Hematopoietic multipotent progenitor cell (in vitro differentiated cells): ENCODE measurements around the gene ENTPD7. TPM values are rescaled to one million over a fixed set of nuclear protein-coding genes. Genes with fewer than 3 reads are reported as not detected.
"Not testable (repeated sequence)": the region's sequence is repeated elsewhere in the genome, so short reads cannot be mapped to it uniquely, and the experiment has no call there.

ENCODE experiments used
- DNase-seq, 3 donors: peaks; one replicate each; pipeline ENCODE4 v3.0.0-alpha.2; 2011 to 2015; ENCODE audit warnings: low read depth in 2 of 3, low spot score in 2 of 3
- small RNA-seq: library from RNA; depleted of rRNA; stranded (forward); fragments of <200 nt; gene quantifications from one replicate; pipeline ENCODE3, GENCODE V24; 2012
- total RNA-seq: library from RNA; depleted of rRNA; stranded (reverse); fragments of >200 nt; gene quantifications from one replicate; pipeline ENCODE4 v1.2.3, GENCODE V29; 2012

Gene ENTPD7
- total RNA-seq, 1 donor: 9.2 TPM

DNA sequence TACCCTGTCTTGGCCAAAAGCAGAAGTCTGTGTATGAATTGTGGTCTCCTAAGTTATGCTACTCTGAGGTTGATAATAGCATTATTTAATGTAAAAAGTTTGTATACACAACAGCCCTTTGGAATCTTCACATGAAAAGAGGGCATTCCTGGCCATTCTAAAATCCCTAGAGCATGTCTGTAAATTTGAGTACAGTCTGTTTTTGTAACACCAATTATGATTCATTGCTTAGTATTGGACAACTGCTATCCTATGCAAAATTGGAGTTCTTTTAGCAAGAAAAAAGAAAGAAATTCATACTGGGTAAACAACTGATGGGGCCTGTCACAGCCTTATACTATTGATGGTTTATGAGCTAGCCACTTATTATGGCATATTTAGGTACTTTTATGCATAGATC lies 82.9 kb downstream of the ENTPD7 start:
- DNase-seq: no peak

- no peak for DNase-seq
These were observed 83.4 kb downstream of the ENTPD7 start for GRCh38 chr10:99742701-99743100.

DNA sequence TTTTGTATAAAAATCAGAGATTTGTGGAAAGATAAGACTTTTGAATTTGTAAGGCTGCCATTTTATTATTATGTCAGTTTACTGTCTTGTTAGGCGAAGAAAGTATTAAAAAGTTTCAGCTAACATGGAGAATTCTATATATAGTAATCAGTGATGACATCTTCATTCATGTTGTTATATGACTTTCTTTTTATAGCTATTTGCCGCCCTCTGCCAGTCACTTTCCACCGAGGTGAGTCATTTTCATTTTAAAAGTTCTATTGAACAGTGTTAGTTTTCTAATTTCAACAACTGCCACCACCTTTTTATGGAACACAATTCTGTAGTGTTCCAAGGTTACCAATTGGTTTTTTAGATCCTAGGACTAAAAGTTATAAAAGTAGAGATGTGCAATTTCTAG lies 84.5 kb downstream of the ENTPD7 start:
- no peak for DNase-seq

GRCh38 chr10:99746166-99746565 lies 86.9 kb downstream of the ENTPD7 start:
- DNase-seq: not testable (repeated sequence)

DNA sequence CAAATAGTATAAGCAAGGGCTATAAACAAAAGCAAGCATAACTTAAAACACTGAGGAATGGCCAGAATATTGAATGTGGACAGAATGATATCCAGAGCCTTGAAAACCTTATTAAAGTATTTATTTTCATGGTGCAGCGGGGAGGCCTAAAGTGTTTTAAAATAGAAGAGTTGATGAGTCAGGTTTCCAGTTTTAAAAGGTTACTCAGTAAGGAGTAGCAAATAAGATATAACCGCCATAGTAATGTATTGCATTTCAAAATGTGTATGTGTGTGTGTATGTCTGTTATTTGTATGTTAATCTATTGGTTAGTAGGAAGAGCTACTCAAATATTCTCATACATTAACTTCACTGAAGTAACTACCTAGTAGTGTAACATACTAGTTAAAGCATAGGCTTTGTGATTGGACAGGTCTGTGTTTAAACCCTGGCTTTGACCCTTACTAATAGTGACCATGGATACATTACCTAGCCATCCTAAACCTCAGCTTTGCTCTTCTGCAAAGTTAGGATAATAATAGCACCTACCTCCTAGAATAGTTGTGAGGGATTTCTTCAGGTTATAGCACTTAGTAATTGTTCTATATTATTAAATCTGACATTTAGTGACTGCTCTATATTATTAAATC lies 89.6 kb downstream of the ENTPD7 start:
- no peak for DNase-seq

- DNase-seq: no peak
These were observed 91.3 kb downstream of the ENTPD7 start for GRCh38 chr10:99750641-99751040.

GRCh38 chr10:99754670-99755069 lies 95.4 kb downstream of the ENTPD7 start:
- DNase-seq: no peak

Small RNA genes within 50 kb of the gene (small RNA-seq; reads per million reads assigned to genes)
- gene AL133353.1: not detected

Other genes with a start within 250 kb of the ENTPD7 start
- gene GOT1, start 228.9 kb upstream of the ENTPD7 start, total RNA-seq: 14.0 TPM
- gene NKX2-3, start 126.6 kb upstream of the ENTPD7 start, total RNA-seq: 15.1 TPM
- gene SLC25A28, start 39.1 kb upstream of the ENTPD7 start, total RNA-seq: 53.1 TPM
- gene COX15, start 72.6 kb downstream of the ENTPD7 start, total RNA-seq: 34.7 TPM
- 16.2 TPM for gene CUTC, start 72.7 kb downstream of the ENTPD7 start, total RNA-seq
- gene ABCC2, start 123.1 kb downstream of the ENTPD7 start, total RNA-seq: 0.27 TPM